ENCODE measurements around the gene NR3C2.

The NR3C2 gene

GRCh38 chr4:148435654-148436406 lies 6.4 kb downstream of the NR3C2 start:
- no peak for DNase-seq (ENCODE audit: low read depth in 2 of 2, low spot score in 1 of 2)

- DNase-seq (ENCODE audit: low read depth in 2 of 2, low spot score in 1 of 2) = no peak
Observed at GRCh38 chr4:148434075-148434773, 8.0 kb downstream of the NR3C2 start.

- DNase-seq (ENCODE audit: low read depth in 2 of 2, low spot score in 1 of 2) = no peak
Observed at GRCh38 chr4:148431401-148431800, 10.8 kb downstream of the NR3C2 start.

GRCh38 chr4:148430854-148431253 lies 11.4 kb downstream of the NR3C2 start:
- DNase-seq (ENCODE audit: low read depth in 2 of 2, low spot score in 1 of 2) = no peak

GRCh38 chr4:148429206-148429605 lies 13.0 kb downstream of the NR3C2 start:
- no peak for DNase-seq (ENCODE audit: low read depth in 2 of 2, low spot score in 1 of 2)

GRCh38 chr4:148426643-148427042 lies 15.6 kb downstream of the NR3C2 start:
- no peak for DNase-seq (ENCODE audit: low read depth in 2 of 2, low spot score in 1 of 2)

GRCh38 chr4:148425327-148426110 lies 16.7 kb downstream of the NR3C2 start:
- DNase-seq (ENCODE audit: low read depth in 2 of 2, low spot score in 1 of 2) = no peak

- no peak for DNase-seq (ENCODE audit: low read depth in 2 of 2, low spot score in 1 of 2)
Observed at GRCh38 chr4:148420397-148420796, 21.8 kb downstream of the NR3C2 start.

GRCh38 chr4:148415500-148415899 lies 26.7 kb downstream of the NR3C2 start:
- DNase-seq (ENCODE audit: low read depth in 2 of 2, low spot score in 1 of 2) = no peak

GRCh38 chr4:148412460-148412994 lies 29.7 kb downstream of the NR3C2 start:
- no peak for DNase-seq (ENCODE audit: low read depth in 2 of 2, low spot score in 1 of 2)

- no peak for DNase-seq (ENCODE audit: low read depth in 2 of 2, low spot score in 1 of 2)
Observed at GRCh38 chr4:148405161-148405893, 36.9 kb downstream of the NR3C2 start.

- DNase-seq (ENCODE audit: low read depth in 2 of 2, low spot score in 1 of 2) = no peak
Observed at GRCh38 chr4:148398988-148399387, 43.2 kb downstream of the NR3C2 start.

GRCh38 chr4:148397771-148398170 lies 44.4 kb downstream of the NR3C2 start:
- DNase-seq (ENCODE audit: low read depth in 2 of 2, low spot score in 1 of 2) = no peak

- no peak for DNase-seq (ENCODE audit: low read depth in 2 of 2, low spot score in 1 of 2)
Observed at GRCh38 chr4:148396986-148397673, 45.1 kb downstream of the NR3C2 start.

- DNase-seq (ENCODE audit: low read depth in 2 of 2, low spot score in 1 of 2) = no peak
Observed at GRCh38 chr4:148395771-148396170, 46.4 kb downstream of the NR3C2 start.

- no peak for DNase-seq (ENCODE audit: low read depth in 2 of 2, low spot score in 1 of 2)
Observed at GRCh38 chr4:148391056-148391455, 51.2 kb downstream of the NR3C2 start.

GRCh38 chr4:148390311-148390710 lies 51.9 kb downstream of the NR3C2 start:
- no peak for DNase-seq (ENCODE audit: low read depth in 2 of 2, low spot score in 1 of 2)

GRCh38 chr4:148380291-148380690 lies 61.9 kb downstream of the NR3C2 start:
- no peak for DNase-seq (ENCODE audit: low read depth in 2 of 2, low spot score in 1 of 2)

- no peak for DNase-seq (ENCODE audit: low read depth in 2 of 2, low spot score in 1 of 2)
Observed at GRCh38 chr4:148376151-148376550, 66.1 kb downstream of the NR3C2 start.

GRCh38 chr4:148375584-148375983 lies 66.6 kb downstream of the NR3C2 start:
- no peak for DNase-seq (ENCODE audit: low read depth in 2 of 2, low spot score in 1 of 2)
